IMR-90 (cell line): ENCODE measurements around the gene MEGF11. TPM values are rescaled to one million over a fixed set of nuclear protein-coding genes. Genes with fewer than 3 reads are reported as not detected.

Source experiments
- ATAC-seq: fragments of 200-7000 bp; cut with Tn5 transposase; 2 replicates; pipeline ENCODE4 v1.9.1; 2020; ENCODE audit warnings: low read depth, mild to moderate bottlenecking, moderate library complexity
- BruUV-seq: library from RNA; stranded (reverse); fragments of 400-500 nt; replicated peaks from 2 replicates; lab custom pipeline; 2021; lab: Mats Ljungman, UMichigan
- CTCF ChIA-PET: fragments of 300-600 bp; formaldehyde crosslinking; extraction: SDS; loops from one replicate; lab custom pipeline; 2021; ENCODE audit warnings: antibody characterized with exemption; lab: Yijun Ruan, JAX
- POLR2A ChIA-PET: fragments of 300-600 bp; sonication (Branson Sonifier 250); formaldehyde crosslinking; loops from one replicate; lab custom pipeline; 2022; ENCODE audit warnings: antibody characterized with exemption; ENCODE audit not compliant: unreplicated experiment; lab: Charles Lee
- DNase-seq: peaks from one replicate; pipeline ENCODE4 v3.0.0; 2013
- H2AFZ ChIP-seq: replicated peaks from 2 replicates; pipeline ENCODE3; 2013; ENCODE audit warnings: low read length, mild to moderate bottlenecking; ENCODE audit not compliant: poor library complexity
- H2AK5ac ChIP-seq: 2 replicates; pipeline ENCODE4 v1.6.1; 2013; ENCODE audit warnings: low read depth, low read length, inconsistent platforms
- H2AK9ac ChIP-seq: replicated peaks from 2 replicates; pipeline ENCODE3; 2013; ENCODE audit warnings: mild to moderate bottlenecking, low read depth, low read length, moderate library complexity; ENCODE audit not compliant: poor library complexity
- H2BK120ac ChIP-seq: 2 replicates; pipeline ENCODE4 v1.6.1; 2013; ENCODE audit warnings: low read depth, low read length, inconsistent platforms
- H2BK15ac ChIP-seq: 3 replicates; pipeline ENCODE4 v1.6.1; 2013; ENCODE audit warnings: low read depth, low read length, inconsistent platforms
- H2BK20ac ChIP-seq: 2 replicates; pipeline ENCODE4 v1.6.1; 2013; ENCODE audit warnings: low read depth, mild to moderate bottlenecking, inconsistent platforms, low read length, moderate library complexity
- H2BK5ac ChIP-seq: 2 replicates; pipeline ENCODE4 v1.6.1; 2013; ENCODE audit warnings: mild to moderate bottlenecking, low read depth, low read length, inconsistent platforms; ENCODE audit not compliant: poor library complexity, severe bottlenecking
- H3K14ac ChIP-seq: replicated peaks from 2 replicates; pipeline ENCODE4 v1.6.1; 2013; ENCODE audit warnings: low read depth, low read length, inconsistent platforms
- H3K18ac ChIP-seq: 2 replicates; pipeline ENCODE4 v1.6.1; 2013; ENCODE audit warnings: low read depth, low read length, control low read depth
- H3K23ac ChIP-seq: 2 replicates; pipeline ENCODE4 v1.6.1; 2013; ENCODE audit warnings: low read depth, low read length, inconsistent platforms
- H3K27ac ChIP-seq: 2 replicates; pipeline ENCODE4 v1.5.1; 2013; ENCODE audit warnings: mild to moderate bottlenecking, control low read depth, low read length; ENCODE audit not compliant: insufficient read depth
- H3K27me3 ChIP-seq: 2 replicates; pipeline ENCODE4 v1.6.1; 2013; ENCODE audit warnings: low read length; ENCODE audit not compliant: control insufficient read depth, insufficient read depth
- H3K36me3 ChIP-seq: 2 replicates; pipeline ENCODE4 v1.6.1; 2013; ENCODE audit warnings: low read length, mixed read lengths; ENCODE audit not compliant: control insufficient read depth, insufficient read depth
- H3K4ac ChIP-seq: 2 replicates; pipeline ENCODE4 v1.6.1; 2013; ENCODE audit warnings: low read depth, low read length, inconsistent platforms
- H3K4me1 ChIP-seq: 2 replicates; pipeline ENCODE4 v1.6.1; 2013; ENCODE audit warnings: low read length, mixed read lengths; ENCODE audit not compliant: control insufficient read depth, insufficient read depth
- H3K4me2 ChIP-seq: 2 replicates; pipeline ENCODE4 v1.6.1; 2013; ENCODE audit warnings: low read depth, mild to moderate bottlenecking, control low read depth, low read length, moderate library complexity
- H3K4me3 ChIP-seq: 2 replicates; pipeline ENCODE4 v1.5.1; 2013; ENCODE audit warnings: low read depth, mild to moderate bottlenecking, control low read depth, low read length, moderate library complexity; ENCODE audit not compliant: insufficient read depth
- H3K56ac ChIP-seq: 2 replicates; pipeline ENCODE4 v1.6.1; 2013; ENCODE audit warnings: low read length, inconsistent platforms; ENCODE audit not compliant: insufficient read depth; ENCODE audit errors: extremely low read depth
- H3K79me1 ChIP-seq, 2 experiments: 2 replicates each; pipeline ENCODE4 v1.6.1; 2013; ENCODE audit warnings: low read length in 2 of 2, inconsistent platforms in 1 of 2, low read depth in 1 of 2
- H3K9ac ChIP-seq: 2 replicates; pipeline ENCODE4 v1.6.1; 2013; ENCODE audit warnings: low read depth, low read length, control low read depth
- H3K9me1 ChIP-seq: 2 replicates; pipeline ENCODE4 v1.6.1; 2013; ENCODE audit warnings: low read length, inconsistent platforms; ENCODE audit not compliant: insufficient read depth
- H3K9me3 ChIP-seq: 2 replicates; pipeline ENCODE4 v1.6.1; 2013; ENCODE audit warnings: low read length; ENCODE audit not compliant: control insufficient read depth, insufficient read depth
- H4K20me1 ChIP-seq: 2 replicates; pipeline ENCODE4 v1.6.1; 2013; ENCODE audit warnings: low read length, inconsistent platforms; ENCODE audit not compliant: insufficient read depth
- H4K5ac ChIP-seq: 2 replicates; pipeline ENCODE4 v1.6.1; 2013; ENCODE audit warnings: mild to moderate bottlenecking, low read depth, low read length, control low read depth
- H4K8ac ChIP-seq, 2 experiments: 2 replicates each; pipeline ENCODE4 v1.6.1; 2013; ENCODE audit warnings: low read depth in 2 of 2, low read length in 2 of 2, control low read depth in 1 of 2, inconsistent platforms in 1 of 2
- H4K91ac ChIP-seq: 2 replicates; pipeline ENCODE4 v1.6.1; 2013; ENCODE audit warnings: low read depth, low read length, inconsistent platforms; ENCODE audit not compliant: insufficient read depth
- BHLHE40 ChIP-seq: fragments of 150-350 bp; IDR thresholded peaks from 2 replicates; pipeline ENCODE4 v1.6.1; 2016; ENCODE audit warnings: mild to moderate bottlenecking, low read depth, low read length
- CEBPB ChIP-seq: IDR thresholded peaks from 2 replicates; pipeline ENCODE4 v1.6.1; 2012; ENCODE audit warnings: low read depth, low read length, improper control_type of control experiment
- CHD1 ChIP-seq: IDR thresholded peaks from 2 replicates; pipeline ENCODE4 v1.6.1; 2012; ENCODE audit warnings: low read depth, low read length, improper control_type of control experiment
- ELK1 ChIP-seq: fragments of 150-350 bp; IDR thresholded peaks from 2 replicates; pipeline ENCODE4 v1.6.1; 2016; ENCODE audit warnings: low read depth, mild to moderate bottlenecking, low read length, moderate library complexity, borderline replicate concordance
- MXI1 ChIP-seq: IDR thresholded peaks from 2 replicates; pipeline ENCODE4 v1.6.1; 2012; ENCODE audit warnings: low read depth, mild to moderate bottlenecking, low read length, moderate library complexity, borderline replicate concordance
- WGBS, 2 experiments: methylation state at CpG; one replicate each; pipeline versions ENCODE4 v1.1.5 to v1.1.7; 2013; ENCODE audit warnings: missing lambda C conversion rate in 2 of 2; ENCODE audit not compliant: insufficient read length in 1 of 2; ENCODE audit errors: extremely low coverage in 2 of 2; 5-methylcytosine and 5-hydroxymethylcytosine counted together
- dilution Hi-C: fragments of 300-500 bp; cut with HindIII; formaldehyde crosslinking; loops from one replicate; pipeline ENCODE4 v1.14.3; 2018; ENCODE audit warnings: low sequenced_read_pairs; ENCODE audit not compliant: unreplicated experiment
- in situ Hi-C: fragments of 300-500 bp; cut with MboI; formaldehyde crosslinking; loops from 3 replicates; pipeline ENCODE4 v1.14.3; 2019; ENCODE audit warnings: low sequenced_read_pairs, inconsistent platforms, mixed read lengths
- intact Hi-C: fragments of 100-400 bp; cut with micrococcal nuclease; formaldehyde crosslinking; loops from 2 replicates; pipeline ENCODE4 v1.10.0; 2022
- polyA plus RNA-seq, 3 experiments: library from polyadenylated mRNA; depleted of rRNA; stranded (reverse); fragments of >200 nt; gene quantifications; 2 replicates each; pipeline ENCODE4 v1.2.3, GENCODE V29; 2012; ENCODE audit warnings: low replicate concordance in 1 of 3
- total RNA-seq: library from RNA; depleted of rRNA; stranded (reverse); fragments of >200 nt; gene quantifications from 2 replicates; pipeline ENCODE4 v1.2.3, GENCODE V29; 2012

MEGF11 gene
- total and polyA plus RNA-seq, 2 of the 4 experiments (the other 2 are of a cell fraction) = not detected

GRCh38 chr15:65918945-65919344 lies 334.6 kb downstream of the MEGF11 start:
- no CpG with 5 or more reads among the region's 5 CpGs for whole genome bisulfite sequencing, 2 experiments
- Histone ChIP-seq H2AK9ac (no peak overlapping the region), H3K9me1 (peaks cover 3% of the 10 kb centered on the region; the same call in 1 of the 2 replicates), H3K4me2 (no peak overlapping the region), H3K4ac (no peak overlapping the region), H4K5ac (no peak overlapping the region), H2AK5ac (no peak overlapping the region), H3K18ac (no peak overlapping the region), H4K91ac (no peak overlapping the region), H4K20me1 (peaks cover 9% of the 10 kb centered on the region; the same call in 1 of the 2 replicates), H3K14ac (no peak overlapping the region), H2AFZ (no peak overlapping the region), H2BK20ac (no peak overlapping the region), H4K8ac (no peak overlapping the region), H3K9me3 (no peaks in the 10 kb centered on the region), H3K56ac (no peak overlapping the region), H3K9ac (no peak overlapping the region), H3K23ac (no peak overlapping the region), H3K27me3 (no peaks in the 10 kb centered on the region), H3K4me1 (peaks cover 5% of the 10 kb centered on the region; the same call in 1 of the 2 replicates), H3K36me3 (no peaks in the 10 kb centered on the region), H2BK15ac (no peak overlapping the region), H2BK5ac (no peak overlapping the region), H3K27ac (no peak overlapping the region), H3K79me1 (no peaks in the 10 kb centered on the region), H2BK120ac (no peak overlapping the region), H3K4me3 (no peak overlapping the region)
- ChIA-PET POLR2A (no interaction called here), CTCF (no interaction called here)
- TF ChIP-seq MXI1 = no peak
- no peak for TF ChIP-seq CHD1
- TF ChIP-seq ELK1 = no peak
- no peak for TF ChIP-seq BHLHE40
- TF ChIP-seq CEBPB = no peak
- DNase-seq (no peak), ATAC-seq (no peak)
- no TSS peak for BruUV-seq
- dilution Hi-C loops (no loop called here), in situ Hi-C loops (loop anchor here (25.0 kb wide), 1 partner anchor 568 kb away; the partner anchor contains the start of gene SNAPC5), intact Hi-C loops (no loop called here)
